ENCODE results near the gene TBCK. TPM values are rescaled to one million over a fixed set of nuclear protein-coding genes. Genes with fewer than 3 reads are reported as not detected.

TBCK gene
- total RNA-seq, 1 donor from 2014 or later: 12.0 TPM

GRCh38 chr4:106051514-106051913 is 264.5 kb downstream of the TBCK start:
- no peak for TF ChIP-seq CTCF (IDR thresholded peaks at IDR 0.05; ENCODE audit: insufficient read depth, low read length, poor library complexity, severe bottlenecking)
- no peak for DNase-seq (ENCODE audit: low read depth)
- Histone ChIP-seq H3K36me3 (ENCODE audit: control insufficient read depth, insufficient read depth, low read length) (no peaks in the 10 kb centered on the region), H3K4me3 (ENCODE audit: low read depth, low read length) (no peak overlapping the region), H3K27me3 (ENCODE audit: control insufficient read depth, insufficient read depth, low read length) (no peaks in the 10 kb centered on the region)

GRCh38 chr4:106049490-106049889 is 266.5 kb downstream of the TBCK start:
- Histone ChIP-seq H3K4me3 (ENCODE audit: low read depth, low read length) (no peak overlapping the region), H3K27me3 (ENCODE audit: control insufficient read depth, insufficient read depth, low read length) (no peaks in the 10 kb centered on the region), H3K36me3 (ENCODE audit: control insufficient read depth, insufficient read depth, low read length) (no peaks in the 10 kb centered on the region)
- DNase-seq (ENCODE audit: low read depth): no peak
- no peak for TF ChIP-seq CTCF (IDR thresholded peaks at IDR 0.05; ENCODE audit: insufficient read depth, low read length, poor library complexity, severe bottlenecking)

- H3K27me3 ChIP-seq (ENCODE audit: control insufficient read depth, insufficient read depth, low read length): no peaks in the 10 kb centered on the region
- H3K36me3 ChIP-seq (ENCODE audit: control insufficient read depth, insufficient read depth, low read length): no peaks in the 10 kb centered on the region
- TF ChIP-seq CTCF (IDR thresholded peaks at IDR 0.05; ENCODE audit: insufficient read depth, low read length, poor library complexity, severe bottlenecking): no peak
- no peak for DNase-seq (ENCODE audit: low read depth)
- no peak overlapping the region for H3K4me3 ChIP-seq (ENCODE audit: low read depth, low read length)
Observed at GRCh38 chr4:106048250-106048971, 267.6 kb downstream of the TBCK start.

GRCh38 chr4:106046083-106046482 is 269.9 kb downstream of the TBCK start:
- H3K4me3 ChIP-seq (ENCODE audit: low read depth, low read length): no peak overlapping the region
- no peak for TF ChIP-seq CTCF (IDR thresholded peaks at IDR 0.05; ENCODE audit: insufficient read depth, low read length, poor library complexity, severe bottlenecking)
- no peaks in the 10 kb centered on the region for H3K27me3 ChIP-seq (ENCODE audit: control insufficient read depth, insufficient read depth, low read length)
- no peak for DNase-seq (ENCODE audit: low read depth)
- H3K36me3 ChIP-seq (ENCODE audit: control insufficient read depth, insufficient read depth, low read length): no peaks in the 10 kb centered on the region

- DNase-seq (ENCODE audit: low read depth): no peak
- no peak overlapping the region for H3K4me3 ChIP-seq (ENCODE audit: low read depth, low read length)
- no peaks in the 10 kb centered on the region for H3K27me3 ChIP-seq (ENCODE audit: control insufficient read depth, insufficient read depth, low read length)
- no peak for TF ChIP-seq CTCF (IDR thresholded peaks at IDR 0.05; ENCODE audit: insufficient read depth, low read length, poor library complexity, severe bottlenecking)
- no peaks in the 10 kb centered on the region for H3K36me3 ChIP-seq (ENCODE audit: control insufficient read depth, insufficient read depth, low read length)
Observed at GRCh38 chr4:106041294-106042002, 274.6 kb downstream of the TBCK start.

All from kidney epithelial cell (primary cell).